Endothelial cell of coronary artery (primary cell): ENCODE data around the gene SLCO4C1. TPM values are rescaled to one million over a fixed set of nuclear protein-coding genes. Genes with fewer than 3 reads are reported as not detected.

Experiments used
- total RNA-seq: library from RNA; depleted of rRNA; stranded (reverse); fragments of >200 nt; gene quantifications from 2 replicates; pipeline ENCODE4 v1.2.3, GENCODE V29; 2014

SLCO4C1 gene
- not detected in 2 replicates for total RNA-seq

GRCh38 chr5:102296178-102296817 is at the start of gene SLCO4C1:
Gene SLCO4C1 (minus strand): TSS chr5:102296284. CDS start chr5:102296262, 22 bp downstream.

Other genes starting within 250 kb of the SLCO4C1 start
- gene SLCO6A1, start 202.7 kb upstream of the SLCO4C1 start, total RNA-seq, result under 0.01 TPM in 1 of 2 replicates, not detected in the other